Heart right ventricle (tissue), 16 donors: ENCODE data around the gene PPP3R2. TPM values are rescaled to one million over a fixed set of nuclear protein-coding genes. Genes with fewer than 3 reads are reported as not detected.

Experiments
- ATAC-seq, 8 donors: fragments of 200-7000 bp; cut with Tn5 transposase; one replicate each; pipeline ENCODE4 v1.9.1; 2020; ENCODE audit warnings: mild to moderate bottlenecking in 8 of 8, moderate library complexity in 8 of 8, moderate number of reproducible peaks in 1 of 8
- DNase-seq, 2 donors: peaks; one replicate each; pipeline ENCODE4 v3.0.0-alpha.2; 2020
- H3K27ac ChIP-seq, 10 donors: fragments of 200-600 bp; sonication (generic) in 2 of 10; one replicate each; pipeline versions ENCODE4 v1.5.0 to v1.8.0; 2020 to 2022; ENCODE audit warnings: mild to moderate bottlenecking in 3 of 10
- H3K27me3 ChIP-seq, 7 donors: fragments of 200-600 bp; one replicate each; pipeline ENCODE4 v1.8.0; 2021 to 2022; ENCODE audit warnings: mild to moderate bottlenecking in 2 of 7
- H3K36me3 ChIP-seq, 9 donors: fragments of 200-600 bp; sonication (generic) in 1 of 9; one replicate each; pipeline versions ENCODE4 v1.5.0 to v1.8.0; 2020 to 2022; ENCODE audit warnings: mild to moderate bottlenecking in 2 of 9
- H3K4me1 ChIP-seq, 9 donors: fragments of 200-600 bp; sonication (generic) in 1 of 9; one replicate each; pipeline versions ENCODE4 v1.5.0 to v1.8.0; 2020 to 2022; ENCODE audit warnings: mild to moderate bottlenecking in 4 of 9
- H3K4me3 ChIP-seq, 10 donors: fragments of 200-600 bp; sonication (generic) in 2 of 10; one replicate each; pipeline versions ENCODE4 v1.5.0 to v1.8.0; 2020 to 2022; ENCODE audit warnings: mild to moderate bottlenecking in 7 of 10, moderate library complexity in 2 of 10
- H3K9me3 ChIP-seq, 11 donors: fragments of 200-600 bp in 10 of 11; sonication (generic) in 2 of 11; one replicate each; pipeline versions ENCODE4 v1.5.0 to v1.8.0; 2013 to 2022; ENCODE audit warnings: mild to moderate bottlenecking in 2 of 11, control low read depth in 1 of 11, moderate library complexity in 1 of 11
- CTCF ChIP-seq, 9 donors: fragments of 200-600 bp; sonication (generic) in 2 of 9; IDR thresholded peaks; one replicate each; pipeline versions ENCODE4 v1.5.0 to v1.8.0; 2021 to 2022; ENCODE audit warnings: antibody characterized with exemption in 9 of 9, mild to moderate bottlenecking in 5 of 9, moderate library complexity in 1 of 9
- WGBS, 2 donors: extraction: QIAGEN DNeasy Blood & Tissue Kit; methylation state at CpG; one replicate each; pipeline ENCODE4 v1.1.7; 2013; ENCODE audit warnings: inconsistent platforms in 1 of 2; 5-methylcytosine and 5-hydroxymethylcytosine counted together
- intact Hi-C, 10 donors: fragments of 100-400 bp; cut with DNase I; formaldehyde crosslinking; loops; one replicate each; pipeline versions ENCODE4 v1.11.1 to v1.14.2; 2022
- polyA plus RNA-seq, 2 donors: library from polyadenylated mRNA; stranded (reverse); fragments of 200-250 nt; gene quantifications; one replicate each; pipeline ENCODE4 v1.2.3, GENCODE V29; 2013
- total RNA-seq, 10 donors: library from RNA; stranded (reverse); fragmentation: NEBNext Ultra II Directional in 3 of 10; extraction: Animal tissue kit (Norgen Biotek cat#: 25700) in 3 of 10; gene quantifications; one replicate each; pipeline versions ENCODE4 v1.2.1 to v1.2.4, GENCODE V29; 2021 to 2023
- donor health status: Arrhythmogenic right ventricular cardiomyopathy.
- donor health status: ischemic (EF 13 %, LVEDD 7.1; RV severe dilation, severe dysfunction).
- donor health status: healthy with polysubstance abuse.
- donor health status: DM: no; HTN: yes; CAD: no.
- donor health status: DM: no; HTN: no; CAD: no.
- donor health status: ischemic (EF 25% LVEDD 6.9; RV normal size, moderate dysfunction).
- donor health status: ischemic (EF 25% LVEDD 5.7; RV mildly dilated, moderate dysfunction).
- donor health status: healthy.
- donor health status: DM: yes; HTN: yes; CAD: no.
- donor health status: Ischemic cardiomyopathy.
- donor health status: ischemic (EF 35%, LVEDD 5.7; RV mildly dilated, moderate dysfunction).
- donor health status: nonischemic (EF 11% LVEDD 7.7; RV severe dilation, severe dysfunction).
- donor health status: DM: yes; HTN: yes; CAD: no.
- donor health status: PGD.
- donor health status: ischemic (EF 29% LVEDD 5.4; RV normal size, mild dysfunction).
- donor health status: nonischemic (EF 23%, LVEDD 6.1; RV moderate dilation, normal function).

PPP3R2 gene
- total and polyA plus RNA-seq, 12 donors: not detected

GRCh38 chr9:101572316-101572715, 22.5 kb downstream of the PPP3R2 start:
- intact Hi-C loops: no loop called here
- no peak for ATAC-seq
- no peak for TF ChIP-seq CTCF (IDR thresholded peaks at IDR 0.05)
- peaks cover 0 to 10% (median 0%) of the 10 kb centered on the region in 9 donors for H3K4me1 ChIP-seq
- 63 to 81% methylated on average over 2 of the region's 2 CpGs for WGBS, 2 donors
- peaks cover 0 to 35% (median 0%) of the 10 kb centered on the region in 9 donors for H3K36me3 ChIP-seq
- no peak overlapping the region for H3K4me3 ChIP-seq
- H3K9me3 ChIP-seq: no peaks in the 10 kb centered on the region
- H3K27ac ChIP-seq: no peak overlapping the region
- no peaks in the 10 kb centered on the region for H3K27me3 ChIP-seq
- no peak for DNase-seq

- Histone ChIP-seq H3K27me3 (no peaks in the 10 kb centered on the region), H3K4me3 (no peak overlapping the region), H3K27ac (no peak overlapping the region), H3K9me3 (no peaks in the 10 kb centered on the region), H3K36me3 (peaks cover 0 to 47% (median 3%) of the 10 kb centered on the region in 9 donors), H3K4me1 (peaks cover 0 to 10% (median 0%) of the 10 kb centered on the region in 9 donors)
- no peak for TF ChIP-seq CTCF (IDR thresholded peaks at IDR 0.05)
- no peak for DNase-seq
- no peak for ATAC-seq
- 69 to 80% methylated on average over 1 of the region's 1 CpG for WGBS, 2 donors
- intact Hi-C loops: no loop called here
Observed at GRCh38 chr9:101571114-101571513, 23.7 kb downstream of the PPP3R2 start.

- intact Hi-C loops: no loop called here
- Histone ChIP-seq H3K27me3 (no peaks in the 10 kb centered on the region), H3K4me1 (peaks cover 0 to 10% (median 0%) of the 10 kb centered on the region in 9 donors), H3K27ac (no peak overlapping the region), H3K9me3 (no peaks in the 10 kb centered on the region), H3K36me3 (peaks cover 0 to 59% (median 12%) of the 10 kb centered on the region in 9 donors), H3K4me3 (no peak overlapping the region)
- no peak for TF ChIP-seq CTCF (IDR thresholded peaks at IDR 0.05)
- WGBS, 2 donors: 53 to 62% methylated on average over 5 of the region's 5 CpGs
- DNase-seq (no peak), ATAC-seq (peak in 4 of 8 donors; percentile 21 to 79 (median 52))
Observed at GRCh38 chr9:101569741-101570501, 24.8 kb downstream of the PPP3R2 start.

- Histone ChIP-seq H3K36me3 (peaks cover 0 to 80% (median 26%) of the 10 kb centered on the region in 9 donors), H3K27me3 (no peaks in the 10 kb centered on the region), H3K27ac (no peak overlapping the region), H3K4me1 (peaks cover 0 to 10% (median 0%) of the 10 kb centered on the region in 9 donors), H3K4me3 (no peak overlapping the region), H3K9me3 (no peaks in the 10 kb centered on the region)
- intact Hi-C loops: no loop called here
- no peak for DNase-seq
- no peak for ATAC-seq
- 94 to 96% methylated on average over 3 of the region's 3 CpGs for WGBS, 2 donors
- TF ChIP-seq CTCF (IDR thresholded peaks at IDR 0.05): no peak
Observed at GRCh38 chr9:101567725-101568350, 26.9 kb downstream of the PPP3R2 start.
